ENCODE results near the gene CDCA3. TPM values are rescaled to one million over a fixed set of nuclear protein-coding genes. Genes with fewer than 3 reads are reported as not detected.

Gene CDCA3
- total and polyA plus RNA-seq, 2 of the 13 experiments (the other 11 are each of a cell fraction or from before 2014, with no cell fraction given): 32.7 to 56.5 TPM

DNA sequence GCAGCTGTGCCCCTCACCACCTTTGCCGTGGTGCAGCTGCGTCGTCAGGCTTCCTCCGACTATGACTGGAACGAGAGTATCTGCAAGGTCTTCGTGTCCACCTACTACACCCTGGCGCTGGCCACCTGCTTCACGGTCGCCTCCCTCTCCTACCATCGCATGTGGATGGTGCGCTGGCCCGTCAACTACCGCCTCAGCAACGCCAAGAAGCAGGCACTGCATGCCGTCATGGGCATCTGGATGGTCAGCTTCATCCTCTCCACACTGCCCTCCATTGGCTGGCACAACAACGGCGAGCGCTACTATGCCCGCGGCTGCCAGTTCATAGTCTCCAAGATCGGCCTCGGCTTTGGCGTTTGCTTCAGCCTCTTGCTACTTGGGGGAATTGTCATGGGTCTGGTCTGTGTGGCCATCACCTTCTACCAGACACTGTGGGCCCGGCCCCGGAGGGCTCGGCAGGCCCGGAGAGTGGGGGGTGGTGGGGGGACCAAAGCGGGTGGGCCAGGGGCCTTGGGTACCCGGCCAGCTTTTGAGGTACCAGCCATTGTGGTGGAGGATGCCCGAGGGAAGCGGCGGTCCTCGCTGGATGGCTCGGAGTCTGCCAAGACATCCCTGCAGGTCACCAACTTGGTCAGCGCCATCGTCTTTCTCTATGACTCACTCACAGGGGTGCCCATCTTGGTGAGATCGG is 26.9 kb downstream of the CDCA3 start:
- in situ Hi-C loops (cut with HindIII; ENCODE audit: extremely low pct_ligation_motif_present, low pct_unique_long_range_greater_than_20kb): no loop called here
- Histone ChIP-seq H3K27ac (ENCODE audit: extremely low read length, insufficient read depth, low read length) (no peak overlapping the region), H3K9me3 (ENCODE audit: low read length) (no peaks in the 10 kb centered on the region), H3K4me3 (replicated peaks in 1 of 3; ENCODE audit: insufficient read depth in 1 of 3, low read depth in 2 of 3, low read length in 3 of 3) (no peak overlapping the region), H4K20me1 (ENCODE audit: insufficient read depth, low read length) (no peaks in the 10 kb centered on the region), H2AFZ (ENCODE audit: low read length) (no peak overlapping the region), H3K4me1 (ENCODE audit: insufficient read depth, low read length) (peaks cover 34% of the 10 kb centered on the region), H3K79me2 (ENCODE audit: insufficient read depth, low read length) (peaks cover 12% of the 10 kb centered on the region), H3K9ac (ENCODE audit: insufficient read depth, low read depth, low read length) (no peak overlapping the region), H3K36me3 (replicated peaks in 1 of 2; ENCODE audit: control insufficient read depth in 1 of 2, insufficient read depth in 2 of 2, low read length in 2 of 2) (no peaks in the 10 kb centered on the region), H3K4me2 (ENCODE audit: low read depth, low read length) (no peak overlapping the region), H3K27me3 (ENCODE audit: control insufficient read depth in 1 of 2, insufficient read depth in 2 of 2, low read length in 2 of 2) (peaks cover 5 to 19% of the 10 kb centered on the region in 2 experiments; a peak in 4 of 5 replicates)
- 93% methylated on average over 29 of the region's 37 CpGs for WGBS (ENCODE audit: low lambda C conversion rate)
- DNase-seq (ENCODE audit: low spot score) (no peak), FAIRE-seq (no peak), ATAC-seq (no peak)
- ChIA-PET CTCF (ENCODE audit: low intra/inter-chr PET ratio, low total read pairs) (interaction anchor here (0.8 to 1.9 kb wide), 2 partner anchors 89 to 206 kb away, joined by 3 to 24 read pairs; no protein-coding TSS in a partner anchor), POLR2A (interaction anchor here (1.0 to 1.2 kb wide), 2 partner anchors 71 kb away, joined by 6 read pairs; partner anchors contain the start of gene MLF2)
- TSS peak; percentile 6 for BruUV-seq (replicated peaks)
- TF ChIP-seq HNRNPL (IDR thresholded peaks at IDR 0.05; ENCODE audit: low read depth, low read length) (0 out of 2 replicates have a peak, but pooled peaks have one; percentile 56), MLLT10 (CRISPR knock-in tag; IDR thresholded peaks at IDR 0.05) (no peak), AGO1 (IDR thresholded peaks at IDR 0.05; ENCODE audit: low read depth, low read length, poor library complexity, severe bottlenecking) (peak; percentile 78), THAP11 (CRISPR knock-in tag; IDR thresholded peaks at IDR 0.05) (no peak), RBFOX2 (IDR thresholded peaks at IDR 0.05; ENCODE audit: low read depth, low read length) (0 out of 2 replicates have a peak, but pooled peaks have one; percentile 25), HOXA3 (CRISPR knock-in tag; IDR thresholded peaks at IDR 0.05) (0 out of 2 replicates have a peak, but pooled peaks have one; percentile 40), ZNF350 (CRISPR knock-in tag; IDR thresholded peaks at IDR 0.05; ENCODE audit: borderline replicate concordance, low read depth) (no peak), DNMT1 (CRISPR knock-in tag; IDR thresholded peaks at IDR 0.05) (0 out of 2 replicates have a peak, but pooled peaks have one; percentile 24), AGO2 (optimal IDR thresholded peaks at IDR 0.05; ENCODE audit: low read depth, low read length) (peak; percentile 93), ZNF235 (CRISPR knock-in tag; IDR thresholded peaks at IDR 0.05; ENCODE audit: borderline replicate concordance) (no peak)
- TF ChIP-seq, protein P1, sequence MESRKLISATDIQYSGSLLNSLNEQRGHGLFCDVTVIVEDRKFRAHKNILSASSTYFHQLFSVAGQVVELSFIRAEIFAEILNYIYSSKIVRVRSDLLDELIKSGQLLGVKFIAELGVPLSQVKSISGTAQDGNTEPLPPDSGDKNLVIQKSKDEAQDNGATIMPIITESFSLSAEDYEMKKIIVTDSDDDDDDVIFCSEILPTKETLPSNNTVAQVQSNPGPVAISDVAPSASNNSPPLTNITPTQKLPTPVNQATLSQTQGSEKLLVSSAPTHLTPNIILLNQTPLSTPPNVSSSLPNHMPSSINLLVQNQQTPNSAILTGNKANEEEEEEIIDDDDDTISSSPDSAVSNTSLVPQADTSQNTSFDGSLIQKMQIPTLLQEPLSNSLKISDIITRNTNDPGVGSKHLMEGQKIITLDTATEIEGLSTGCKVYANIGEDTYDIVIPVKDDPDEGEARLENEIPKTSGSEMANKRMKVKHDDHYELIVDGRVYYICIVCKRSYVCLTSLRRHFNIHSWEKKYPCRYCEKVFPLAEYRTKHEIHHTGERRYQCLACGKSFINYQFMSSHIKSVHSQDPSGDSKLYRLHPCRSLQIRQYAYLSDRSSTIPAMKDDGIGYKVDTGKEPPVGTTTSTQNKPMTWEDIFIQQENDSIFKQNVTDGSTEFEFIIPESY (CRISPR knock-in tag; IDR thresholded peaks at IDR 0.05): peak; percentile 82
- TF ChIP-seq, protein P2, sequence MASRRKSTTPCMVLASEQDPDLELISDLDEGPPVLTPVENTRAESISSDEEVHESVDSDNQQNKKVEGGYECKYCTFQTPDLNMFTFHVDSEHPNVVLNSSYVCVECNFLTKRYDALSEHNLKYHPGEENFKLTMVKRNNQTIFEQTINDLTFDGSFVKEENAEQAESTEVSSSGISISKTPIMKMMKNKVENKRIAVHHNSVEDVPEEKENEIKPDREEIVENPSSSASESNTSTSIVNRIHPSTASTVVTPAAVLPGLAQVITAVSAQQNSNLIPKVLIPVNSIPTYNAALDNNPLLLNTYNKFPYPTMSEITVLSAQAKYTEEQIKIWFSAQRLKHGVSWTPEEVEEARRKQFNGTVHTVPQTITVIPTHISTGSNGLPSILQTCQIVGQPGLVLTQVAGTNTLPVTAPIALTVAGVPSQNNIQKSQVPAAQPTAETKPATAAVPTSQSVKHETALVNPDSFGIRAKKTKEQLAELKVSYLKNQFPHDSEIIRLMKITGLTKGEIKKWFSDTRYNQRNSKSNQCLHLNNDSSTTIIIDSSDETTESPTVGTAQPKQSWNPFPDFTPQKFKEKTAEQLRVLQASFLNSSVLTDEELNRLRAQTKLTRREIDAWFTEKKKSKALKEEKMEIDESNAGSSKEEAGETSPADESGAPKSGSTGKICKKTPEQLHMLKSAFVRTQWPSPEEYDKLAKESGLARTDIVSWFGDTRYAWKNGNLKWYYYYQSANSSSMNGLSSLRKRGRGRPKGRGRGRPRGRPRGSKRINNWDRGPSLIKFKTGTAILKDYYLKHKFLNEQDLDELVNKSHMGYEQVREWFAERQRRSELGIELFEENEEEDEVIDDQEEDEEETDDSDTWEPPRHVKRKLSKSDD (CRISPR knock-in tag; IDR thresholded peaks at IDR 0.05; ENCODE audit: low read depth): 0 out of 2 replicates have a peak, but pooled peaks have one; percentile 58
- intact Hi-C loops (cut with micrococcal nuclease; ENCODE audit: unreplicated experiment): loop anchor here (2.0 to 10.0 kb wide), 2 partner anchors 45 to 209 kb away; no protein-coding TSS in a partner anchor

All from HepG2 (cell line).